ENCODE results near the gene MAP3K14. TPM values are rescaled to one million over a fixed set of nuclear protein-coding genes. Genes with fewer than 3 reads are reported as not detected.
A peak's percentile ranks its signal among the peaks of the same experiment; 100 is the strongest.

MAP3K14 gene
- total and polyA plus RNA-seq, 2 of the 4 experiments (the other 2 are of a cell fraction): 4.1 to 21.7 TPM

- Histone ChIP-seq H2BK120ac (ENCODE audit: low read depth, low read length) (peak overlapping the region; percentile 98), H3K27me3 (ENCODE audit: control insufficient read depth, insufficient read depth, low read length) (no peaks in the 10 kb centered on the region), H4K91ac (ENCODE audit: insufficient read depth, low read depth, low read length) (peak overlapping the region; percentile 68; the same call in 1 of the 2 replicates), H3K9me3 (ENCODE audit: control insufficient read depth, insufficient read depth, low read length) (no peaks in the 10 kb centered on the region), H3K4me3 (ENCODE audit: insufficient read depth, low read depth, low read length) (no peak overlapping the region), H3K56ac (ENCODE audit: extremely low read depth, insufficient read depth, low read length) (no peak overlapping the region), H2BK15ac (ENCODE audit: low read depth, low read length) (peak overlapping the region; percentile 86; the same call in 2 of the 3 replicates), H4K5ac (ENCODE audit: low read depth, low read length) (peak overlapping the region; percentile 40), H3K18ac (ENCODE audit: low read depth, low read length) (peak overlapping the region; percentile 60; the same call in 1 of the 2 replicates), H2AK9ac (replicated peaks; ENCODE audit: low read depth, low read length, poor library complexity) (peak overlapping the region; percentile 71), H3K23ac (ENCODE audit: low read depth, low read length) (no peak overlapping the region), H2AFZ (replicated peaks; ENCODE audit: low read length, poor library complexity) (peak overlapping the region; percentile 69), H3K9me1 (ENCODE audit: insufficient read depth, low read length) (peaks cover 24% of the 10 kb centered on the region), H3K79me1 (ENCODE audit: low read depth in 1 of 2, low read length in 2 of 2) (peaks cover 0 to 28% of the 10 kb centered on the region in 2 experiments; a peak in 3 of 4 replicates), H4K8ac (ENCODE audit: low read depth in 2 of 2, low read length in 2 of 2) (peak overlapping the region; percentile 25 to 46; a peak in 3 of 4 replicates), H3K4me1 (ENCODE audit: control insufficient read depth, insufficient read depth, low read length) (peaks cover 37% of the 10 kb centered on the region), H4K20me1 (ENCODE audit: insufficient read depth, low read length) (no peaks in the 10 kb centered on the region), H2AK5ac (ENCODE audit: low read depth, low read length) (peak overlapping the region; percentile 75), H2BK5ac (ENCODE audit: low read depth, low read length, poor library complexity, severe bottlenecking) (peak overlapping the region; percentile 21), H3K27ac (ENCODE audit: insufficient read depth, low read length) (peak overlapping the region; percentile 91), H3K9ac (ENCODE audit: low read depth, low read length) (peak overlapping the region; percentile 10; the same call in 1 of the 2 replicates), H3K36me3 (ENCODE audit: control insufficient read depth, insufficient read depth, low read length) (no peaks in the 10 kb centered on the region), H3K14ac (replicated peaks; ENCODE audit: low read depth, low read length) (peak overlapping the region; percentile 41; the same call in 1 of the 2 replicates), H2BK20ac (ENCODE audit: low read depth, low read length) (0 out of 2 replicates have a peak overlapping the region, but pooled peaks have one; percentile 34), H3K4me2 (ENCODE audit: low read depth, low read length) (no peak overlapping the region), H3K4ac (ENCODE audit: low read depth, low read length) (peak overlapping the region; percentile 97)
- peak; percentile 33 for DNase-seq
- no TSS peak for BruUV-seq (replicated peaks)
- CTCF ChIA-PET: interaction anchor here (0.8 to 1.3 kb wide), 2 partner anchors 12 to 96 kb away, joined by 3 read pairs; partner anchors contain the start of gene ACBD4
- ATAC-seq (ENCODE audit: low read depth): peak; percentile 15
- in situ Hi-C loops (cut with MboI; ENCODE audit: low sequenced_read_pairs): no loop called here
- 40% methylated on average over 2 of the region's 12 CpGs; no CpG with 5 or more reads in 1 of the 2 experiments for WGBS, 2 experiments (ENCODE audit: extremely low coverage in 2 of 2, insufficient read length in 1 of 2)
- TF ChIP-seq MAZ (IDR thresholded peaks at IDR 0.05; ENCODE audit: borderline replicate concordance, low read depth, low read length) (0 out of 2 replicates have a peak, but pooled peaks have one; percentile 11), CEBPB (IDR thresholded peaks at IDR 0.05; ENCODE audit: low read depth, low read length) (no peak)
- intact Hi-C loops (cut with micrococcal nuclease): no loop called here
- POLR2A ChIA-PET (ENCODE audit: unreplicated experiment): no interaction called here
- dilution Hi-C loops (cut with HindIII; ENCODE audit: low sequenced_read_pairs, unreplicated experiment): no loop called here
Observed at GRCh38 chr17:45230787-45231480, 85.9 kb downstream of the MAP3K14 start.
